H1 (cell line): ENCODE results near the gene POLR2I. TPM values are rescaled to one million over a fixed set of nuclear protein-coding genes. Genes with fewer than 3 reads are reported as not detected.

Source experiments
- CTCF ChIA-PET: fragments of 300-600 bp; sonication (Branson Sonifier 250); formaldehyde crosslinking; loops from one replicate; lab custom pipeline; 2021; ENCODE audit not compliant: partially characterized antibody; lab: Charles Lee
- POLR2A ChIA-PET: fragments of 300-600 bp; sonication (Branson Sonifier 250); formaldehyde crosslinking; loops from one replicate; lab custom pipeline; 2021; ENCODE audit warnings: inconsistent platforms; ENCODE audit not compliant: partially characterized antibody; lab: Charles Lee
- DNase-seq, 2 experiments: peaks; one replicate each; pipeline versions ENCODE4 v3.0.0 to v3.0.0-alpha.2; 2010 to 2022; ENCODE audit warnings: low spot score in 2 of 2, low read depth in 1 of 2, mixed read lengths in 1 of 2
- FAIRE-seq: peaks from 2 replicates; lab custom pipeline; 2011; peaks lifted over from hg19 to GRCh38; lab: Jason Lieb, UNC
- H2AFZ ChIP-seq: 2 replicates; pipeline ENCODE4 v1.8.1; 2012; ENCODE audit warnings: low read length, inconsistent platforms
- H2AK5ac ChIP-seq: 2 replicates; pipeline ENCODE4 v1.6.1; 2013; ENCODE audit warnings: low read depth, low read length
- H2BK120ac ChIP-seq: replicated peaks from 2 replicates; pipeline ENCODE3; 2013; ENCODE audit warnings: low read depth, low read length, inconsistent platforms
- H2BK12ac ChIP-seq: 2 replicates; pipeline ENCODE4 v1.6.1; 2013; ENCODE audit warnings: low read depth, low read length
- H2BK15ac ChIP-seq: 2 replicates; pipeline ENCODE4 v1.6.1; 2013; ENCODE audit warnings: low read length
- H2BK20ac ChIP-seq: 2 replicates; pipeline ENCODE4 v1.6.1; 2013; ENCODE audit warnings: low read length
- H2BK5ac ChIP-seq: 2 replicates; pipeline ENCODE4 v1.6.1; 2013; ENCODE audit warnings: low read depth, low read length
- H3K14ac ChIP-seq: 2 replicates; pipeline ENCODE4 v1.6.1; 2013; ENCODE audit warnings: inconsistent platforms; ENCODE audit not compliant: insufficient read length
- H3K18ac ChIP-seq: 2 replicates; pipeline ENCODE4 v1.6.1; 2013; ENCODE audit warnings: low read length; ENCODE audit errors: extremely low read depth
- H3K23ac ChIP-seq: 2 replicates; pipeline ENCODE4 v1.6.1; 2013; ENCODE audit warnings: inconsistent platforms; ENCODE audit not compliant: insufficient read length
- H3K23me2 ChIP-seq: 2 replicates; pipeline ENCODE4 v1.6.1; 2013; ENCODE audit warnings: low read depth, low read length
- H3K27ac ChIP-seq: 2 replicates; pipeline ENCODE4 v1.6.1; 2011; ENCODE audit warnings: low read depth, low read length, inconsistent platforms
- H3K27me3 ChIP-seq, 4 experiments: replicated peaks in 1 of 4; 1 replicate in 1 of 4; 2 replicates in 3 of 4; pipeline versions ENCODE4 v1.6.1 to v1.8.1; 2011 to 2013; ENCODE audit warnings: low read length in 3 of 4, mild to moderate bottlenecking in 3 of 4, inconsistent platforms in 2 of 4, mixed read lengths in 2 of 4, moderate library complexity in 1 of 4; ENCODE audit not compliant: control insufficient read depth in 3 of 4, insufficient read depth in 3 of 4; ENCODE audit errors: extremely low read depth in 1 of 4
- H3K36me3 ChIP-seq, 4 experiments: 2 replicates each; pipeline versions ENCODE4 v1.6.1 to v1.8.1; 2011 to 2013; ENCODE audit warnings: mild to moderate bottlenecking in 4 of 4, low read length in 3 of 4, moderate library complexity in 2 of 4, control low read depth in 1 of 4, inconsistent platforms in 1 of 4; ENCODE audit not compliant: insufficient read depth in 4 of 4, control insufficient read depth in 2 of 4
- H3K4ac ChIP-seq: replicated peaks from 2 replicates; pipeline ENCODE3; 2013; ENCODE audit warnings: low read length, low read depth, mixed read lengths, inconsistent platforms; ENCODE audit not compliant: insufficient read length
- H3K4me1 ChIP-seq, 4 experiments: replicated peaks in 1 of 4; 1 replicate in 1 of 4; 2 replicates in 3 of 4; pipeline versions ENCODE4 v1.6.1 to v1.8.1; 2011 to 2013; ENCODE audit warnings: low read length in 3 of 4, inconsistent platforms in 2 of 4, mixed read lengths in 1 of 4; ENCODE audit not compliant: insufficient read depth in 4 of 4, control insufficient read depth in 3 of 4
- H3K4me2 ChIP-seq, 2 experiments: 2 replicates each; pipeline versions ENCODE4 v1.6.1 to v1.8.1; 2011 to 2013; ENCODE audit warnings: low read depth in 2 of 2, low read length in 2 of 2, control low read depth in 1 of 2, inconsistent platforms in 1 of 2, mild to moderate bottlenecking in 1 of 2; ENCODE audit not compliant: insufficient read depth in 1 of 2
- H3K4me3 ChIP-seq, 4 experiments: fragments of 200-600, 300-600 bp in 1 of 4; sonication (generic), shearing (Covaris generic), sonication (Bioruptor Twin) in 1 of 4; 2 replicates each; pipeline versions ENCODE4 v1.5.1 to v1.8.1; 2011 to 2016; ENCODE audit warnings: low read length in 4 of 4, low read depth in 3 of 4, control low read depth in 2 of 4, inconsistent platforms in 2 of 4, mild to moderate bottlenecking in 2 of 4, mixed read lengths in 1 of 4, moderate library complexity in 1 of 4; ENCODE audit not compliant: insufficient read depth in 2 of 4; ENCODE audit errors: extremely low read depth in 1 of 4
- H3K56ac ChIP-seq: replicated peaks from 2 replicates; pipeline ENCODE3; 2013; ENCODE audit warnings: low read depth, mild to moderate bottlenecking, mixed read lengths, low read length, inconsistent platforms; ENCODE audit not compliant: insufficient read length
- H3K79me1 ChIP-seq: 2 replicates; pipeline ENCODE4 v1.6.1; 2013; ENCODE audit warnings: low read depth, low read length, control low read depth
- H3K79me2 ChIP-seq, 2 experiments: 2 replicates each; pipeline versions ENCODE4 v1.6.1 to v1.8.1; 2012 to 2013; ENCODE audit warnings: low read length in 2 of 2, mild to moderate bottlenecking in 2 of 2, inconsistent platforms in 1 of 2; ENCODE audit not compliant: insufficient read depth in 2 of 2, control insufficient read depth in 1 of 2
- H3K9ac ChIP-seq, 4 experiments: replicated peaks in 1 of 4; 1 replicate in 1 of 4; 2 replicates in 3 of 4; pipeline versions ENCODE4 v1.6.1 to v1.8.1; 2011 to 2013; ENCODE audit warnings: low read depth in 3 of 4, low read length in 3 of 4, control low read depth in 2 of 4, mild to moderate bottlenecking in 2 of 4, moderate library complexity in 2 of 4, inconsistent platforms in 1 of 4; ENCODE audit errors: extremely low read depth in 1 of 4
- H3K9me3 ChIP-seq, 2 experiments: 2 replicates each; pipeline versions ENCODE4 v1.6.1 to v1.8.1; 2012 to 2013; ENCODE audit warnings: mild to moderate bottlenecking in 2 of 2, moderate library complexity in 2 of 2, control low read depth in 1 of 2, inconsistent platforms in 1 of 2, low read depth in 1 of 2, low read length in 1 of 2, mixed read lengths in 1 of 2; ENCODE audit not compliant: insufficient read depth in 2 of 2
- H4K20me1 ChIP-seq, 2 experiments: replicated peaks in 1 of 2; 2 replicates each; pipeline versions ENCODE3 to v1.8.1; 2011 to 2013; ENCODE audit warnings: inconsistent platforms in 2 of 2, low read length in 2 of 2, mild to moderate bottlenecking in 1 of 2; ENCODE audit not compliant: insufficient read depth in 2 of 2, control insufficient read depth in 1 of 2
- H4K5ac ChIP-seq: 2 replicates; pipeline ENCODE4 v1.6.1; 2013; ENCODE audit warnings: low read length, low read depth, mixed read lengths, inconsistent platforms; ENCODE audit not compliant: insufficient read length
- H4K8ac ChIP-seq: 2 replicates; pipeline ENCODE4 v1.8.0; 2013; ENCODE audit warnings: mild to moderate bottlenecking, moderate library complexity, low read length, inconsistent platforms; ENCODE audit not compliant: insufficient read depth; ENCODE audit errors: extremely low read depth
- H4K91ac ChIP-seq: replicated peaks from 2 replicates; pipeline ENCODE3; 2013; ENCODE audit warnings: low read length, mixed read lengths, inconsistent platforms; ENCODE audit not compliant: insufficient read length
- ASH2L ChIP-seq: fragments of 200-600, 300-600 bp; sonication (generic); IDR thresholded peaks from one replicate; pipeline ENCODE4 v1.7.1; 2017; ENCODE audit warnings: low read length
- KDM4A ChIP-seq: IDR thresholded peaks from one replicate; pipeline ENCODE4 v1.7.1; 2012; ENCODE audit warnings: low read depth, mild to moderate bottlenecking, moderate library complexity, low read length, inconsistent platforms; ENCODE audit not compliant: severe bottlenecking
- RNF2 ChIP-seq: fragments of 200-900, 300-1000 bp; sonication (generic); IDR thresholded peaks from 2 replicates; pipeline ENCODE4 v1.7.1; 2016; ENCODE audit warnings: borderline replicate concordance, low read depth, mild to moderate bottlenecking, antibody characterized with exemption, low read length; ENCODE audit not compliant: poor library complexity, severe bottlenecking; ENCODE audit errors: missing control alignments
- SAP30 ChIP-seq: fragments of 300-600 bp; sonication (generic); IDR thresholded peaks from 2 replicates; pipeline ENCODE4 v1.7.1; 2012; ENCODE audit warnings: low read length, moderate library complexity, mild to moderate bottlenecking, inconsistent platforms; ENCODE audit not compliant: insufficient read depth, insufficient replicate concordance
- SIX5 ChIP-seq: IDR thresholded peaks from 2 replicates; pipeline ENCODE4 v1.6.1; 2011; ENCODE audit warnings: mild to moderate bottlenecking, low read depth, low read length
- SP1 ChIP-seq: IDR thresholded peaks from 2 replicates; pipeline ENCODE4 v1.6.1; 2011; ENCODE audit warnings: low read depth, low read length
- ZNF274 ChIP-seq: IDR thresholded peaks from 2 replicates; pipeline ENCODE4 v1.7.0; 2012; ENCODE audit warnings: low read length, borderline replicate concordance; ENCODE audit errors: extremely low read depth
- WGBS, 2 experiments: shearing (Covaris generic) in 1 of 2; methylation state at CpG; one replicate each; pipeline versions ENCODE4 v1.1.6 to v1.1.7; 2013 to 2015; ENCODE audit warnings: low lambda C conversion rate in 2 of 2, mixed read lengths in 2 of 2, inconsistent platforms in 1 of 2, low coverage in 1 of 2, missing lambda C conversion rate in 1 of 2; ENCODE audit not compliant: insufficient replicate concordance in 2 of 2, insufficient coverage in 1 of 2, insufficient read length in 1 of 2; ENCODE audit errors: extremely low coverage in 1 of 2, missing lambda C conversion rate in 1 of 2; 5-methylcytosine and 5-hydroxymethylcytosine counted together
- polyA plus RNA-seq, 7 experiments: library from polyadenylated mRNA; depleted of rRNA in 3 of 7; stranded (reverse) in 5 of 7; unstranded in 2 of 7; fragments of >200 nt in 5 of 7; fragments of 200-250 nt in 2 of 7; gene quantifications; 1 replicate in 5 of 7; 2 replicates in 1 of 7; 4 replicates in 1 of 7; pipeline versions ENCODE4 v1.2.1 to v1.2.3, GENCODE V29; 2011 to 2013; ENCODE audit warnings: missing spikeins in 2 of 7, mixed read lengths in 2 of 7
- total RNA-seq: library from RNA; stranded (reverse); fragmentation: NEBNext Ultra II Directional; extraction: Animal tissue kit (Norgen Biotek cat#: 25700); gene quantifications from 2 replicates; pipeline ENCODE4 v1.2.1, GENCODE V29; 2021

POLR2I gene
- total and polyA plus RNA-seq, 2 of the 8 experiments (the other 6 are each of a cell fraction or from before 2014, with no cell fraction given): 143 to 150 TPM

DNA sequence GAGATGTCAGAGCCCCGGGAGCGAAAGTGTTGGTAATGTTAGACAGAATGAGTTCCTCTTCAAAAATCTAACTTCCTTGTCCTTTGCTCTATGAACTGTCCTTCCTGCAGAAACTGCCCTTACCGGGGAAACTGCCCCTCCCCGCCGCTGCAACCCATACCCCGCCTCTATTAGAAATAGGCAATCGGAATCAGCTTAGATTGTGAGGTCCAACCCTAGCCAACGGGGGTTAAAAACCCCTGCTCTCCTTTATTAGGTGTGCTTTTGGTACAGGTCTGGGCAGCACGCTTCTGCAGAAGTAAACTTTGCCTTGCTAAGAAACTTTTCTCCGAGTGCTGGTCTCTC is 13.7 kb upstream of the POLR2I start:
- peak overlapping the region; percentile 36 to 76 for H3K4me2 ChIP-seq
- H4K91ac ChIP-seq: no peak overlapping the region
- H3K56ac ChIP-seq: no peak overlapping the region
- peak overlapping the region; percentile 63; the same call in 1 of the 2 replicates for H2BK15ac ChIP-seq
- TF ChIP-seq ZNF274 (no peak), KDM4A (no peak), SAP30 (no peak), RNF2 (no peak), SP1 (no peak), ASH2L (peak; percentile 41), SIX5 (no peak)
- H4K5ac ChIP-seq: no peak overlapping the region
- DNase-seq (no peak), FAIRE-seq (no peak)
- H4K8ac ChIP-seq: peak overlapping the region; percentile 72; the same call in 1 of the 2 replicates
- ChIA-PET CTCF (interaction anchor here (0.6 to 9.1 kb wide), 24 partner anchors 9 to 1127 kb away, joined by 3 to 157 read pairs (median 4); partner anchors contain the start of genes CAPNS1, POLR2I, TBCB and ZNF146), POLR2A (interaction anchor here (0.5 to 5.0 kb wide), 19 partner anchors 8 to 1778 kb away, joined by 3 to 45 read pairs (median 4); partner anchors contain the start of genes CAPNS1, OVOL3, POLR2I and TBCB)
- peak overlapping the region; percentile 40; the same call in 1 of the 2 replicates for H3K27ac ChIP-seq
- H3K79me2 ChIP-seq: no peaks in the 10 kb centered on the region
- H3K4me1 ChIP-seq: no peaks in the 10 kb centered on the region
- no peak overlapping the region for H2AK5ac ChIP-seq
- no peaks in the 10 kb centered on the region for H4K20me1 ChIP-seq
- no peak overlapping the region for H3K14ac ChIP-seq
- no peak overlapping the region for H3K4ac ChIP-seq
- peak overlapping the region in 3 of 4 experiments; percentile 31 to 65 (median 57); a peak in 5 of 7 replicates for H3K9ac ChIP-seq
- H3K18ac ChIP-seq: no peak overlapping the region
- peak overlapping the region; percentile 82 for H2BK5ac ChIP-seq
- no peaks in the 10 kb centered on the region; the same call in 1 of the 2 replicates for H3K23me2 ChIP-seq
- H3K27me3 ChIP-seq: no peaks in the 10 kb centered on the region
- no peaks in the 10 kb centered on the region for H3K9me3 ChIP-seq
- H3K4me3 ChIP-seq: peak overlapping the region; percentile 24 to 72 (median 54)
- 8% methylated on average over 10 of the region's 10 CpGs; no CpG with 5 or more reads in 1 of the 2 experiments for WGBS, 2 experiments
- no peaks in the 10 kb centered on the region for H3K79me1 ChIP-seq
- no peak overlapping the region for H3K23ac ChIP-seq
- no peak overlapping the region for H2BK120ac ChIP-seq
- H3K36me3 ChIP-seq: peaks cover 4 to 11% (median 8%) of the 10 kb centered on the region in 4 experiments; a peak in 5 of 8 replicates
- 0 out of 2 replicates have a peak overlapping the region, but pooled peaks have one; percentile 12 for H2AFZ ChIP-seq
- no peak overlapping the region for H2BK20ac ChIP-seq
- no peak overlapping the region for H2BK12ac ChIP-seq
